NOMO-1 treated with dmso at 0.1 percent for 144 hours (cell line): ENCODE measurements around the gene CFAP61.

ENCODE experiments used
- DNase-seq: peaks from one replicate; lab custom pipeline; 2025; ENCODE audit not compliant: unreplicated experiment; lab: John Stamatoyannopoulos, UW

Gene CFAP61

GRCh38 chr20:20362774-20363433 is 310.6 kb downstream of the CFAP61 start:
- DNase-seq, result no peak

DNA sequence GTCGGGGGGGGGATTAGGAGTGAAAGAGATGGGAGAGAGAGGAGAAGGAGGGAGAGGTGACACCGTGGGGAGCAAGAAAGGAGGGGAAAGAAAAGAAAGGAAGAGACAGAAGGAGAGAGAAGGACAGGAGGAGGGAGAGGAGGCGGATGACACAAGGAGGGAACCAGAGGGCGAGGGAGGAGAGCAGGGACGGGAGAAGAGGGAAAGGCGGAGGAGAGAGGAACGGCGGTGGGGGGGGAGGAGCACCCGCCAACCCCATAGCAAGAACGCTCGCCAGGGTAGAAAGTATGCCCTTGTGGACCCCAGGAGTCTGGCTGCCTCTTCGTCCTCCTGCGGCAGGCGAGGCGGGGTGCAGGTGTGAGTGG is 311.1 kb downstream of the CFAP61 start:
- no peak for DNase-seq

DNA sequence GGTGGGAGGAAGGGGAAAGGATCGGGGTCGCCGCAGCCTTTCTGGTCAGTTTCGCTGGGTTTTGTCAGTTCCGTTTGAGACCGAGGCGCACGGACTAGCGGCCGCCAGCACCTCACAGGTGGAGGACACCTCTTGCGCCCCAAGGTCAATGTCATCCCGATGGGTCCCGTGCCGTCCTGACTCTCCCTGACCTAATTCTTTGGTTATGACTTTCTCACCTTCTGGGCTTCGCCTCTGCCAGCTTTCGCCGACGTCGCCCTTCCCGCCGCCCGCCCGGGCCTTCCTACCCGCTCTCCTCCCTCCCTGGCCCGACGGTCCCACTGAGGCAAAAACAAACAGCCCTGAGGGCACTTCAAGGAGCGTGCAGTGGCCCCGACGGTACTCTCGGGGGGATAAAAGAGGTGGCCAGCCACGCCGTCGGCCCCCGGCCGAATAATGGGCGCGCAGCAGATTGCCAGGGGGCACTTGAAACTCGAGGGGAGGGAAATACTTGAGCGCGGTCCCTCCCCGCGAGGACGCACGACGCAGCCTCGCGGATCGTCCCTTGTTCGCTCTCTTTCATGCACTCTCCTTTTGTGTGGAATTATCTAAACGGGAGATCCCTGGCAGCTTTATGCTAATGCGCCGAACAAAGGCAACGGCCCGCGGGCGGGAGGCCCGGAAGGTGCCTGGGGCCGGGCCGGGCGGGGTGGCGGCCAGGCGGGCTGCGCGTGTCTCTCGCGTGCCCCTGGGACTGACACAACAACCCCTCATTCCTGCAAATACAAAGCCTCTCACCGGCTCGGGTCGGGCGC is 311.7 kb downstream of the CFAP61 start:
- DNase-seq, result no peak

GRCh38 chr20:20364593-20365479 is 312.5 kb downstream of the CFAP61 start:
- DNase-seq, result no peak

DNA sequence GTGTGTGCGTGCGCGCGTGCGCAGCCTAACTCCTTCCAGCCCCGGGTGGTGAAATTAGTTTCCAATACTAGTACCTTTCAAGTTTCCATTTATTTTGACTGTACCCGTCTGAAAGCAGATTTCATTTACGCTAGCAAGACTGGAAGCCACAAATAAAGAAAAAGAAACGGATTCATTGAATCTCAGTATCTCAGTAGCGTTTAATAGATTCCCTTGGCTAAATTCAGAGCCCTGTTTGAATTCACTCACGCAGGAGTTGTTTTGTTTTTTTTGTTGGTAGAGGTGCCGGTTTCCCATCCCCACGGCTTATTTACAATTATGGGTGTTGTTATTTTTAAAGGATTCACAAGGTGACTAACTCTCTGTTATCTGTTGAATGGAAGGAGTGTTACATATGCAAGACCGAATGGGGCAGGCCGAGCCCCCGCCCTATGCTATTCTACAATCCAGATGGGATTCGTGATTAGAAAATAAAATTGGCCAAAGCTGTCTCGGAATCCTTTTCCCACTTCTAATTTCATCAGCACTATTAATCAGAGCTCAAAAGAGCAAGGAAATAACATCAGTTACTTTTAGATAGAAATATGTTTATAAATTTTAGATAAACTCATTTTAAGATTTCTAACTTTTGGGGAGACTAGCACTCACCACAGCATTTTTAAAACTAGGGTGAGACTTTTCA is 313.3 kb downstream of the CFAP61 start:
- DNase-seq, result no peak

DNA sequence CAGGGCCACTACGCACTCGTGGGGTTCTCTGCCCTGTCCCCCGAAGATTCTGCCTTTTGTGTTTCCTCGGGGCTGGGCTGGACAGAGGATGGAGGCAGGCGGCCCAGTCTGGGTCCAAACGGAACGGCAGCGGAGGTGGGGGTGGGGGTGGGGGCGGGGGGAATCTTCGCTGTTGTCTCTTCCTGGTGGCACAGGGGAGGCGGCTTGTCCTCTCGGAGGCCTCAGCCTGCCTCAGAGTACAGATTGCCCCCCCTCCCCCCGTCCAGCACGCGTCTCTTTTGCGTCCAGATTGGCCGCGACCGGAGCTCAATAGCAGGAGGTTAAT is 314.2 kb downstream of the CFAP61 start:
- DNase-seq, result no peak

- DNase-seq, result no peak
Observed at GRCh38 chr20:20366876-20367574, 314.7 kb downstream of the CFAP61 start.

GRCh38 chr20:20367575-20368417 is 315.5 kb downstream of the CFAP61 start, which contains the start of gene INSM1:
INSM1 (plus strand) TSS chr20:20368104; CDS start chr20:20368268, 164 bp downstream.
- DNase-seq, result no peak

DNA sequence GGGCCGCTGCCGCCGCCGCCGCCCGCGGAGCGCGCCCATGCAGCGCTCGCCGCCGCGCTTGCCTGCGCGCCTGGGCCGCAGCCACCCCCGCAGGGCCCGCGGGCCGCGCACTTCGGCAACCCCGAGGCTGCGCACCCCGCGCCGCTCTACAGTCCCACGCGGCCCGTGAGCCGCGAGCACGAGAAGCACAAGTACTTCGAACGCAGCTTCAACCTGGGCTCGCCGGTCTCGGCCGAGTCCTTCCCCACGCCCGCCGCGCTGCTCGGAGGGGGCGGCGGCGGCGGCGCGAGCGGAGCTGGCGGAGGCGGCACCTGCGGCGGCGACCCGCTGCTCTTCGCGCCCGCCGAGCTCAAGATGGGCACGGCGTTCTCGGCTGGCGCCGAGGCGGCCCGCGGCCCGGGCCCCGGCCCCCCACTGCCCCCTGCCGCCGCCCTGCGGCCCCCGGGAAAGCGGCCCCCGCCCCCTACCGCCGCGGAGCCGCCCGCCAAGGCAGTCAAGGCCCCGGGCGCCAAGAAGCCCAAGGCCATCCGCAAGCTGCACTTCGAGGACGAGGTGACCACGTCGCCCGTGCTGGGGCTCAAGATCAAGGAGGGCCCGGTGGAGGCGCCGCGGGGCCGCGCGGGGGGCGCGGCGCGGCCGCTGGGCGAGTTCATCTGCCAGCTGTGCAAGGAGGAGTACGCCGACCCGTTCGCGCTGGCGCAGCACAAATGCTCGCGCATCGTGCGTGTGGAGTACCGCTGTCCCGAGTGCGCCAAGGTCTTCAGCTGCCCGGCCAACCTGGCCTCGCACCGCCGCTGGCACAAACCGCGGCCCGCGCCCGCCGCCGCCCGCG is 316.3 kb downstream of the CFAP61 start:
- DNase-seq, result no peak

GRCh38 chr20:20369250-20370093 is 317.1 kb downstream of the CFAP61 start:
- DNase-seq, result no peak

DNA sequence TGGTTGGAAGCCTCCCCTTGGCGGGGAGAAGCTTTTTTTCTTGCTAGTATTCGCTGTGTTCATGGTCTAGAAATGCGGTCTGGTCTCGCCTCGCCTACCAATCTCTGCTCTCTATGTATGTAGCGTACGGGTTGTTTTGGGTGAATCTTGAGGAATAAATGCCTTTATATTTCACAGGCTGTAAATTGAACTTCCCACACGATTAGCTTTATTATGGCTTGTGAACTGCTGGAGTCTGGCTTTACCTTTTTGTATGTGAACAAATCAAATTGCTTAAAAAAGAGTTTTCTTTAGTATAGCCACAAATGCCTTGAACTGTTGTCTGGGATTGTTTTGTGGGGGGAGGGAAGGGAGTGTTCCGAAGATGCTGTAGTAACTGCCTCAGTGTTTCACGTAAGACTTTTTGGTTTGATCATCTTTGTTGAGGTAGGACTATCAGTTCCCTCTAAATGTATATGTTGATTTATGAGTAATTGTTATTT is 317.8 kb downstream of the CFAP61 start:
- DNase-seq, result no peak

- no peak for DNase-seq
Observed at GRCh38 chr20:20371083-20371482, 318.8 kb downstream of the CFAP61 start.

GRCh38 chr20:20371681-20372080 is 319.3 kb downstream of the CFAP61 start:
- DNase-seq, result no peak

DNA sequence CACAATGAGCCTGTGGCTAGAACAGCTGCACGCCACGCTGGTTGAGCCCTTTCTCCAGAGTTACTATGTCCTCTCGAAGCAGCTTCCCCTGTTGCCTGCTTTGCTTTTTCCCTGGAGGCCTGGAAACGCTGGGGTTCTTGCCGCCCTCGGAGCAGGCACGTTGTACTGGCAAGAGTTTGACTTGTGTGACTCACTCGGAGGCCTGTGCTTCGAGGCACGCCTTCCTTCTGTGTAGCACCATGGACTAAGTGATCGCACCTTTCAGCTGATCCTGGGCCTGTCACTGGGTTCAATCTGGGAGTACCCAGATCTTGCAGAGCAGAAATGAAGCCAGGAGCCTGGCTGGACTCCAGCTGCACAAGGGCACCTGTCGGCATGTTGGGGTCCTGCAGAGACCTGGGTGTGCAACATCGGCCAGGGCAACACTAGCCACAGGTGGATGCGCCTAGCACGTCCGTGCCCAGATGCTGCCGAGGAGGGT is 320.8 kb downstream of the CFAP61 start:
- no peak for DNase-seq

GRCh38 chr20:20375862-20376261 is 323.5 kb downstream of the CFAP61 start:
- no peak for DNase-seq

- no peak for DNase-seq
Observed at GRCh38 chr20:20386192-20386591, 333.9 kb downstream of the CFAP61 start.

DNA sequence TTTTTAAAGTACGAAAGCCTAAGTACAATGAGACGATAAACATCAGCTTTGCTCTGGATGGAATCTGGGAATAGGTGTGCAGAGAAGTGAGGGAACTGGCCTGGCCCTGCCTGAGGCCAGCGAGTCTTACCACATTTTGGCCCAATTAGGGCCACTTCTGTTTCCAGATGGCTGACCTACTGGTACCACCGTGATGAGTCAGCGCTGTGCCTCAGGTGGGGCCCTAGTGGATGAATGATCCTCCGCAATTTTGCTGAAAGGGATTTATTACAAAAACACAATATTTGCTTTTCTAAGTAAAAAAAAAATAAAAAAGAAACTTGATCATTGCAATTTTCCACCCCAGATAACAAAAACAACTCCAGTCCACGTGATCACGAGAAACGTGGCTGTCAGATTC is 338.1 kb downstream of the CFAP61 start:
- no peak for DNase-seq

DNA sequence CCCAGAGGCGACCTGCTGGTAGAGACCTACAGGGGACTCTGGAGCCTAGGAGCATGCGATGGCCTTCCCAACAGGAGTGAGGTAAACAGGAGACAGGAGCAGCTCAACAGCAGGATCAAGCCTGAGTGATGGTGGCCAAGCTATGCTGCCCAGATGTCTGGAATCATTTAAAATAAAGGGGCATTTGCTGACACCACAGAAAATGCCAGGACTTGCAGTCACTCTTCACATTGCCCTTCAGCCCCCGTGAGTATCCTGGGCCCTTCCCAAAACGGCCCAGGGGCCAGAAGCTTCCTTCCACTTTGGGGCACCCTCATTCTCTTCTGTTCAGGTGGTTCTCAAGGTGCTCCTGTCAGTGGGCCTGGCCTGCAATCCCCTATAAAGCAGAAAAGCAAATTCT is 338.8 kb downstream of the CFAP61 start:
- DNase-seq, result no peak
